Amniotic epithelial cell (primary cell): ENCODE measurements around the gene SLC9A6.

Source experiments
- DNase-seq: peaks from one replicate; pipeline ENCODE4 v3.0.0-alpha.2; 2010; ENCODE audit warnings: low read depth

The SLC9A6 gene

GRCh38 chrX:135985157-135985972 is at the start of gene SLC9A6:
Gene SLC9A6, plus strand, starts transcription at chrX:135985435. Its CDS starts 224 bp downstream, at chrX:135985659.
- DNase-seq: peak; percentile 31

- no peak for DNase-seq
Measured at GRCh38 chrX:135944486-135944885, 40.7 kb upstream of the SLC9A6 start.

DNA sequence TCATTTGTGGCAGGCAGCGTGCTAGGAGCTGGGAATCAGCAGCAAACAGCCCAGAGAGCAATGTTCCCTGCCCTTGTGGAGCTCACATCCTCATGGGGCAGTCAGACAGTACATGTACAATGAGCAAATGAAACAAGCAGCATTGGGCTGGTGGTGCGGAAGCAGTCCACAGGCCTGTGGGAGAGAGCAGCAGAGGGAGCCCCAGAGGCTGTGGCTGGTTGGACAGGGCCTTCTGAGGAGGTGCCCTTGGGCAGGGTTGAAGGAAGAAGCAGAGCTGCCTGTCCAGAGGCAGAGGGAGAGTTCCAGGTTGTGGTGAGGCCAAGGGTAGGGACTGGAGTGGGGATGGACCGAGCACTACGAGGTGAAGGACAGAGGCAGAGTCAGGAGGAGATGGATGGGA is 33.9 kb upstream of the SLC9A6 start:
- no peak for DNase-seq

DNA sequence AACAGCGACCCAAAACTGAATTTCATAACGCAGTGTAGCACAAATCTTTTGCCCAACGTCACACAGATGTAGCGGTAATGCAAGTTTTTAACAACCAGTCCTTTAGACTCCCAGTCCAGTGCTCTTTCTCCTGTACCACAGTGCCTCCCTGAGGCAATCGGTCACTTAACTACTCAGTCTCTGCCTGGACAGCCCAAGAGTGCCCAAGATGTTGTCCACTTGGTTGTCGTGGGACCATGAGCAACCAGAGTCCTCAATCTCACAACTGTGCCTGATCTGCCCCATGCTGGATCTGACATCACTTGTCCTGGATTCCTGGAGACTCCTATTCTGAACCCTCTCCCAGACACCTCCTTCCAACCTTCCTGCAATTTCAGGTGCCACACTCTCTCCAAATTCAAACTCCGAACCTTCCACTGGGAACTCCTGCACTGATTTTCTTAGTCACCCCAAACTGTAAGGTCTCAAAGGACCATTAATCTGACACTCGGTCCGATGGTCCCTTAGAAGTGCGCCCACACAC is 12.1 kb upstream of the SLC9A6 start:
- peak; percentile 7 for DNase-seq

- DNase-seq: peak; percentile 78
Measured at GRCh38 chrX:135973548-135974278, 11.5 kb upstream of the SLC9A6 start, which contains the start of gene MMGT1. Gene MMGT1, minus strand, starts transcription at chrX:135973988. Its CDS starts 313 bp downstream, at chrX:135973675.

DNA sequence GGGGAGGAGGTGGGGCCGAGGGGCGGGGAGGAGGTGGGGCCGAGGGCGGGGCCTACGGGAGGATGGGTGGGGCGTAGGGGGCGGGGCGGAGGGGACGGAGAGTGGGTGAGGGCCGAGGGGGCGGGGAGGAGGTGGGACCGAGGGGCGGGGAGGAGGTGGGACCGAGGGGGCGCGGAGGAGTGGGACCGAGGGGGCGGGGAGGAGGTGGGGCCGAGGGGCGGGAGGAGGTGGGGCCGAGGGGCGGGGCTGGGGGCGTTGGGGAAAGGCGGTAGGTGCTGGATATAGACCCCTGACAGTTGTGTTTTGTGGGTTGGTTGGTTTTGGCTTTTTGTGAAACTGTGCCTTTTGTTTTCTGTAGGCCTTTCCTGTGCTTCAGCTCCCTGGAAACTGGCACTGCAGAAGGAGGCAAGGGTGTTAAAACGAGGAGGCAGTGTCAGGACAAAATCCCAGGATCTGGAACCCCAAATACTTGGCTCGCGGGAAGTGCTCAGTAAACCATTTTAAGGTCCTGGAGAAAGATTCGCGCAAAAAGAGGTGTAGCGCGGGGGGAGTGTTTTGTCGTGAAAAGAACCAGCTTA is 10.9 kb upstream of the SLC9A6 start:
- DNase-seq: peak; percentile 48

DNA sequence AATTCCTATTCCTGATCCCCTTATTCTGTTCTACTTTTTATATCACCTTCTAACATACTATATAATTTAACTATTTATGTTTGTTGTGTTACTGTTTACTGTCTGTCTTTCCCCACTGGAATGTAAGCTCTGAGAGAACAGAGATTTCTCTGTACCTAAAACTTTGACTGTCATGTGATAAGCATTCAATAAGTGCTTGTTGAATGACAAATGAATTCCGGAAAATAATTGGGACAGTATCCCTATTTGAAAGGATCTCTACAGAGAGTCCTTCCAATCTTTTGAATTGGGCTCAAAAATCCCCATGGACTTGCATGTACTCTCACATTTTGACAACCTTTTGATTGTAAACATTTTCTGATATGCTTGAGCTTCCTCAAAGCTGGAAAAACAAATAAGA is 9.8 kb upstream of the SLC9A6 start:
- DNase-seq: no peak

DNA sequence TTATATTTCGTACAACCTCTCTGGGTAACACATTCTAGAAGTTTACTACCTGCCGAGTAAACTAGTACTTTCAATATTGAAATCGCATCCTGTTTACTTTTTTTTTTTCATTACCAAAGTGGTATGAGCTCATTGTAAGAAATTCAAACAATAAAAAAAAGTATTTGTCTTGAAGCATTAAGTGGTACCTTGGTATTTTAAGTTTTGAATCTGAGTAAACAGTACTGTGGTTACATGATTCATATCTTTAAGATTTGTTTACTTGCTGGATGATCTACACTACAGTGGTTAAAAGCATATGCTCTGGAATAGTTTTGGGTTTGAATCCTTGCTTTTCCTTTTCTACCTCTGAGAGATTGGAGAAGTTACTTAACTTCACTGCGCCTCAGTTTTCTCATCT is 7.6 kb upstream of the SLC9A6 start:
- peak; percentile 87 for DNase-seq

GRCh38 chrX:135981010-135981409 is 4.2 kb upstream of the SLC9A6 start:
- no peak for DNase-seq

DNA sequence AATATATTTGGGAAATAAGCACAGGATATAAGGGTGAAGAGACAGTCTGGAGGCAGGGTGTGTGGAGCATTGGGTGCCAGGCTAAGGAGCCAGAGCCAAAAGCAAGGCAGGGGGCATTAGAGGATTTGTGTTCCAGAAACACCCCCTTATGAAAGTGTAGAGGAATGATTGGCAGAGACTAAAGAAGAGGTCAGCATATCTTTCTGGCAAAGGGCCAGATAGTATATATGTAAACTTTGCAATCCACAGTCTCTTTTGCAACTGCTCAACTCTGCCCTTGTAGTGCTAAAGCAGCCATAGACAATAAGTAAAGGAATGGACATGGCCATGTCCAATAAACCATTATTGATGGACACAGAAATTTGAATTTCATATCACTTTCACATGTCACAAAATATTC is 3.6 kb upstream of the SLC9A6 start:
- DNase-seq: peak; percentile 44

DNA sequence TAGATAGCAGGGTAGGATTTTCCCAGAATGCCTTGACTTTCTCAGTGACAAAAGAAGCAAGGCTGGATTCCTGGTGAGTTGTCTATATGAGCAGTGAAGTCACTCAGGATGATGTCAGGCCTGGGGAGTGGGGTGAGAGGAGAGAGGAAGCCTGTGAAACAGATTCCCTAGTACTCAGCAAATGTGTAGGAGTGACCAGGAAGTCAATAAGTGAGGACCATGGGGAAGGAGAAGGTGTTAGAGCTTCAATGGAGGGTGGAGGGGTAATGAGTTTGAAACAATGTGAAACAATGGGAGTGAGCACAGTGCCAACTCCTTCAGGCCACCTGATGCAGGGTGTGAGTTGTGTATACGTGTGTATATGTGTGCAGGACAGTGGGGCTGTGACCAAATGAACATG is 2.4 kb upstream of the SLC9A6 start:
- peak; percentile 4 for DNase-seq

DNA sequence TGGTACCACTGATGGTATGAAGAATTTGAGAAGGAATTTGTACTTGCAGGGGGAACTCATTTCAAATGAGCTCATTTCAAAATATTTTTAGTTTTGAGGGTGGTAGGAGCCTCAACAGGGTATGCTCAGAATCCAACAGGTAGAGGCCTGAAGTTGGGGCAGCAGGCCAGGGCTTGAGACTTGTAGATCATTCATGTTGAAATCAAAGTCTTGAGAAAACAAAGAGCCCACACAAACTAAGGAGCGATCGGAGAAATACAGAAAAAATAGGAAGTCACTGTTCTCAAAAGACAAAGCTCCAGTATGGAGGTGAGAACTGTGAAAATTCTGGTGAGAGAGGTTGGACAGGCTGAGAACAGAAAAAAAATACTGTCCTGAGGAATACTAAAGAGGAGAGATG is 979 bp upstream of the SLC9A6 start:
- DNase-seq: no peak

DNA sequence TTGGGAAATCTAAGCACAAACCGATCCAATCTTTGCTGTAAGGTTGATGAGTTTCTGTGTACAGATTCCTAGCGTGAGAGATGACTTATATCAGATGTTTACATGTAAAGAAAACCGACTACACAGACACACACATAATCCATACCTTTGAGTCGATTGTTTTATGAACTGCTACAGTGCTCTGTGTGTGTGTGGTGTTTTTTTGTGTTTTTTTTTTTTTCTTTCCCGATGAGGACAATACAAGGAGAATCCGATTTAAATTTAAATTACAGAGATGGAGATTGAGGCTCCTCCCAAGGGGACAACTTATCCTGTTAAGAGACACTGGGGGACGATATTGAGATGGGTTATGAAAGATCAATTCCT is 461 bp upstream of the SLC9A6 start:
- peak; percentile 23 for DNase-seq

GRCh38 chrX:135985973-135986310 is 707 bp downstream of the SLC9A6 start:
- no peak for DNase-seq

GRCh38 chrX:135988245-135988644 is 3.0 kb downstream of the SLC9A6 start:
- no peak for DNase-seq

- no peak for DNase-seq
Measured at GRCh38 chrX:136015016-136015415, 29.8 kb downstream of the SLC9A6 start.

DNA sequence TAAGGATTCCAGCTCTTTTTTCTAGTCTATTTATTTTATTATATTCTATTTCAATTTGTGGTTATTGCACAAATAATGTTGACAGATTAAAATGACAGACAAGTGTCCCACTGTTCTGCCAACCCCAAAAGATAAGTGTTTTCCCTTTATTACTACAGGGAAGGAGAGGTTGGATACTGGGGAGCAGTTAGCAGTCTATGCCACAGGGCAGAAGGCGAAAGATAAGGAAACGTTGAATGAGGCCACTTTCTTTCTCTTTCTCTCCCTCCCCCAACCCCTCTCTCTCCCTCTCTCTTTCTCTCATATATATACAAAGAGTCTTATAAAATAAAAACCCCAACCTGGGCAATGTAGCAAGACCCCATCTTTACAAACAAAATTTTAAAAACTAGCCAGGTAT is 31.6 kb downstream of the SLC9A6 start:
- no peak for DNase-seq

DNA sequence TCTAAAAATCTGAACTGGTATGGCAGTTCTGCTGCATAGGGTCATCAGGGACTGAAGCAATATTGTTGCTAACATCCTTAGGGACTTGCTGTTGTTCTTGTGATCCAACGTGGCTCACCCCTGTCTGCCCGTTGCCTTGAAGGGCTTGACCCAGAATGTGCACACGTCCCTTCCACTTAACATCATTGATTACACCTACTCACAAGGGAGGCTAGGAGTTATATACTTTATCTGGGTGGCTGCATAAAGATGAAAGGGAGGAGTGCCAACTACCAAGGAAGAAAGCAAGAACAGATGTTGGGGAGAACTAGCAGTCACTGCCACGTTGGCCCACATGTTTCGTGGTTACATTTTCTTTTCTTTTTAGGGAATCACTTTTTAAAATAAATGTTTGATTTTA is 34.0 kb downstream of the SLC9A6 start:
- no peak for DNase-seq

- DNase-seq: no peak
Measured at GRCh38 chrX:136021160-136021559, 35.9 kb downstream of the SLC9A6 start.

GRCh38 chrX:136021903-136022302 is 36.7 kb downstream of the SLC9A6 start:
- no peak for DNase-seq

- DNase-seq: no peak
Measured at GRCh38 chrX:136025091-136025490, 39.9 kb downstream of the SLC9A6 start.

DNA sequence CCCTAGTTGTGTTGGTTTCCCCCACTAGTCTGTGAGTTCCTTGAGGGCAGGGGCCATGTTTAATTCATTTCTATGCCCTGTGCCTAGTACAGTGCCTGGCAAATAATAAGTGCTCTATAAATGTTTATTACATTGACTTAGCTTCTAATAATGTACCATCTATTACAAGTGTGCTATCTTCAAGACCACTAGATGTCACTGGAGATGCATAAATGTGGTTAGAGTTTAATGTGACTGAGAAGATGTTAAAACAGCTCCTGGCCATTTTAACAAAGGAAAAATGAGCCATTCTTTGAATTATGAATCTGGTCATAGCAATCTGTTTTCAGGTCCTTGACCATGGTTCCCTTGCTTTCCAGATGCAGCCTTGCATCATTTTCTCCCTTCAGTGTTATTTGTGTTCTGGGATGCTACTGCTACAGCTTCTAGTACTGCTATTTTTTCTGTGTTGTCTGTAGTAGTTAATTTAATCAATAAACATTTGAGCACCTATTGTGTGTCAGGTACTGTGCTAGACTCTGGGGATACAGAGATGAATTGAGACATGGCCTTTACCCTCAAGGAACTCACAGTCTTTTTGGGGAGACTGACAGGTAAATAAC is 43.2 kb downstream of the SLC9A6 start:
- peak; percentile 55 for DNase-seq

DNA sequence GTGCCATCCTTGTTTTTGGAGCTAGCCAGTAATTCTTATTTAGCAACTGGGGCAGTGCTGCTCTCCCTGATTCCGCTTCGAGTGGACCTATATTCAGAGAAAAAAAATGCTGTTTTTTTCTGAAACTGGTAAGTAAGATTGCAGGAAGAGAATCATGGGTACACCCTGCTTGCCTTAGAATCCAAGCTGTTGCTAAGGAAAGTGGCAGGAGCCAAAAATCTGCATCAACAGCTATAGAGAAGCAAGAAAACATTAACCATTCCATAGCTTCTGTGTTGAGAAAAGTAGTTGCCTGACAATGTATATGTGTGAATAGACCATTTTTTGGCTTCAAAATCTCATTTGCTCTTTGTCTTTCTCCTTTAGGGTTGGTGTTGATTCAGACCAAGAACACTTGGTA is 44.5 kb downstream of the SLC9A6 start:
- no peak for DNase-seq
